Measurements from ENCODE around the gene SRSF9.

- no peak for TF ChIP-seq GATA2 (IDR thresholded peaks at IDR 0.05; ENCODE audit: low read depth, low read length)
- no peak for TF ChIP-seq GATA3 (IDR thresholded peaks at IDR 0.05; ENCODE audit: low read depth, low read length)
Observed at GRCh38 chr12:120444676-120445075, 24.9 kb downstream of the SRSF9 start.

Measured in SH-SY5Y (cell line).